ENCODE measurements around the gene SIMC1. TPM values are rescaled to one million over a fixed set of nuclear protein-coding genes. Genes with fewer than 3 reads are reported as not detected.
"Not testable (repeated sequence)": the region's sequence is repeated elsewhere in the genome, so short reads cannot be mapped to it uniquely, and the experiment has no call there.

Gene SIMC1
- total RNA-seq, 2 donors from 2014 or later = 15.9 to 57.9 TPM

- no peaks in the 10 kb centered on the region for H3K9me3 ChIP-seq
- TF ChIP-seq CTCF (IDR thresholded peaks at IDR 0.05) (no peak), POLR2AphosphoS5 (IDR thresholded peaks at IDR 0.05) (no peak), POLR2A (IDR thresholded peaks at IDR 0.05) (no peak)
- no peaks in the 10 kb centered on the region for H3K27me3 ChIP-seq (replicated peaks; ENCODE audit: insufficient read depth)
- intact Hi-C loops (cut with DNase I) = no loop called here
- no peaks in the 10 kb centered on the region for H3K4me1 ChIP-seq (replicated peaks)
- no peaks in the 10 kb centered on the region for H3K36me3 ChIP-seq
- H3K27ac ChIP-seq = no peak overlapping the region
- WGBS = 94% methylated on average over 8 of the region's 8 CpGs
- no peak for DNase-seq (ENCODE audit: low spot score)
- no peak overlapping the region for H3K4me3 ChIP-seq
Measured at GRCh38 chr5:176201811-176202210, 36.4 kb upstream of the SIMC1 start.

- no peak for TF ChIP-seq CTCF (IDR thresholded peaks at IDR 0.05)
- TF ChIP-seq POLR2AphosphoS5 (IDR thresholded peaks at IDR 0.05) = no peak
- no peak for TF ChIP-seq POLR2A (IDR thresholded peaks at IDR 0.05)
- H3K4me1 ChIP-seq (replicated peaks) = no peaks in the 10 kb centered on the region
- H3K27me3 ChIP-seq (replicated peaks; ENCODE audit: insufficient read depth) = no peaks in the 10 kb centered on the region
- H3K27ac ChIP-seq = no peak overlapping the region
- no peak for DNase-seq (ENCODE audit: low spot score)
- H3K4me3 ChIP-seq = no peak overlapping the region
- H3K9me3 ChIP-seq = no peaks in the 10 kb centered on the region
- WGBS = 78% methylated on average over 8 of the region's 8 CpGs
- intact Hi-C loops (cut with DNase I) = no loop called here
- no peaks in the 10 kb centered on the region for H3K36me3 ChIP-seq
Measured at GRCh38 chr5:176203086-176203485, 35.1 kb upstream of the SIMC1 start.

- 74% methylated on average over 10 of the region's 10 CpGs for WGBS
Measured at GRCh38 chr5:176203535-176203934, 34.7 kb upstream of the SIMC1 start.

GRCh38 chr5:176214466-176215021 is 23.7 kb upstream of the SIMC1 start:
- DNase-seq (ENCODE audit: low spot score); H3K4me1 ChIP-seq (replicated peaks); H3K36me3 ChIP-seq; intact Hi-C loops (cut with DNase I); H3K27me3 ChIP-seq (replicated peaks; ENCODE audit: insufficient read depth); H3K9me3 ChIP-seq; H3K4me3 ChIP-seq; H3K27ac ChIP-seq: not testable (repeated sequence)
- 90% methylated on average over 12 of the region's 23 CpGs for WGBS

More at GRCh38 chr5:176203535-176203934, 34.7 kb upstream of the SIMC1 start:
- H3K4me1 ChIP-seq (replicated peaks); H3K27ac ChIP-seq; DNase-seq (ENCODE audit: low spot score); intact Hi-C loops (cut with DNase I); H3K27me3 ChIP-seq (replicated peaks; ENCODE audit: insufficient read depth); H3K9me3 ChIP-seq; H3K4me3 ChIP-seq; H3K36me3 ChIP-seq: not testable (repeated sequence)

- H3K4me3 ChIP-seq; H3K27ac ChIP-seq; H3K36me3 ChIP-seq; DNase-seq (ENCODE audit: low spot score); intact Hi-C loops (cut with DNase I); H3K4me1 ChIP-seq (replicated peaks); H3K27me3 ChIP-seq (replicated peaks; ENCODE audit: insufficient read depth); H3K9me3 ChIP-seq: not testable (repeated sequence)
- WGBS = 53% methylated on average over 9 of the region's 9 CpGs
Measured at GRCh38 chr5:176216393-176216916, 21.8 kb upstream of the SIMC1 start.

- H3K27ac ChIP-seq; H3K4me3 ChIP-seq; H3K9me3 ChIP-seq; H3K4me1 ChIP-seq (replicated peaks); intact Hi-C loops (cut with DNase I); H3K36me3 ChIP-seq; DNase-seq (ENCODE audit: low spot score); H3K27me3 ChIP-seq (replicated peaks; ENCODE audit: insufficient read depth): not testable (repeated sequence)
- 18% methylated on average over 5 of the region's 5 CpGs for WGBS
Measured at GRCh38 chr5:176217188-176217729, 21.0 kb upstream of the SIMC1 start.

GRCh38 chr5:176217764-176218163 is 20.5 kb upstream of the SIMC1 start:
- H3K27me3 ChIP-seq (replicated peaks; ENCODE audit: insufficient read depth); H3K9me3 ChIP-seq; intact Hi-C loops (cut with DNase I); H3K27ac ChIP-seq; H3K4me3 ChIP-seq; DNase-seq (ENCODE audit: low spot score); H3K36me3 ChIP-seq; H3K4me1 ChIP-seq (replicated peaks): not testable (repeated sequence)
- 11% methylated on average over 2 of the region's 2 CpGs for WGBS

- H3K9me3 ChIP-seq; H3K27ac ChIP-seq; H3K4me1 ChIP-seq (replicated peaks); H3K27me3 ChIP-seq (replicated peaks; ENCODE audit: insufficient read depth); H3K4me3 ChIP-seq; DNase-seq (ENCODE audit: low spot score); intact Hi-C loops (cut with DNase I); H3K36me3 ChIP-seq: not testable (repeated sequence)
- WGBS = 97% methylated on average over 27 of the region's 38 CpGs
Measured at GRCh38 chr5:176222006-176222405, 16.2 kb upstream of the SIMC1 start.

- intact Hi-C loops (cut with DNase I); DNase-seq (ENCODE audit: low spot score); H3K27me3 ChIP-seq (replicated peaks; ENCODE audit: insufficient read depth); H3K4me3 ChIP-seq; H3K36me3 ChIP-seq; H3K9me3 ChIP-seq; H3K27ac ChIP-seq; H3K4me1 ChIP-seq (replicated peaks): not testable (repeated sequence)
- 41% methylated on average over 1 of the region's 1 CpG for WGBS
Measured at GRCh38 chr5:176228358-176228757, 9.9 kb upstream of the SIMC1 start.

GRCh38 chr5:176233253-176233652 is 5.0 kb upstream of the SIMC1 start:
- DNase-seq (ENCODE audit: low spot score); H3K27me3 ChIP-seq (replicated peaks; ENCODE audit: insufficient read depth); H3K9me3 ChIP-seq; H3K4me1 ChIP-seq (replicated peaks); H3K4me3 ChIP-seq; intact Hi-C loops (cut with DNase I); H3K36me3 ChIP-seq; H3K27ac ChIP-seq: not testable (repeated sequence)
- 57% methylated on average over 5 of the region's 5 CpGs for WGBS

Measured in prostate gland (tissue), 2 donors.